OCI-LY3 (cell line): ENCODE results near the gene CCNI2.

Experiments used
- CTCF ChIP-seq: fragments of 200-600, 300-600 bp; sonication (generic); IDR thresholded peaks from 2 replicates; pipeline ENCODE4 v1.5.1; 2014; ENCODE audit warnings: antibody characterized with exemption, low read length, low read depth
- EZH2phosphoT487 ChIP-seq: fragments of 200-600 bp; shearing (Covaris generic); IDR thresholded peaks from 2 replicates; pipeline ENCODE4 v1.6.1; 2018; ENCODE audit warnings: antibody characterized with exemption, mixed run types, low read depth

DNA sequence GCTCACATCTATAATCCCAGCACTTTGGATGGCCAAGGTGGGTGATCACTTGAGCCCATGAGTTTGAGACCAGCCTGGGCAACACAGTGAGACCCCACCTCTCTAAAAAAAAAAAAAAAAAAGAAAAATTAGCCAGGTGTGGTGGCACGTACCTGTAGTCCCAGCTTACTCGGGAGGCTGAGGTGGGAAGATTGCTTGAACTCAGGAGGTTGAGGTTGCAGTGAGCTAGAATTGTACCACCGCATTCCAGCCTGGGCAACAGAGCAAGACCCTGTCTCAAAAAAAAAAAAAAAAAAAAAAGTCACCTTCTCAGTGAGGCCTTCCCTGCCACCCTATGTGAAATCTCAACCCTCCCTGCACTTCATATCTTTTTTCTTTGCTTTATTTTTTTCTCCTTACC, 43.8 kb downstream of the CCNI2 start:
- TF ChIP-seq CTCF (no peak), EZH2phosphoT487 (no peak)
